UCSD-AML1 (cell line): Measurements from ENCODE around the gene ZNF532.
"Not testable (repeated sequence)": the region's sequence is repeated elsewhere in the genome, so short reads cannot be mapped to it uniquely, and the experiment has no call there.

Source experiments
- DNase-seq: peaks from one replicate; lab custom pipeline; 2025; ENCODE audit not compliant: unreplicated experiment; lab: John Stamatoyannopoulos, UW

Gene ZNF532

DNA sequence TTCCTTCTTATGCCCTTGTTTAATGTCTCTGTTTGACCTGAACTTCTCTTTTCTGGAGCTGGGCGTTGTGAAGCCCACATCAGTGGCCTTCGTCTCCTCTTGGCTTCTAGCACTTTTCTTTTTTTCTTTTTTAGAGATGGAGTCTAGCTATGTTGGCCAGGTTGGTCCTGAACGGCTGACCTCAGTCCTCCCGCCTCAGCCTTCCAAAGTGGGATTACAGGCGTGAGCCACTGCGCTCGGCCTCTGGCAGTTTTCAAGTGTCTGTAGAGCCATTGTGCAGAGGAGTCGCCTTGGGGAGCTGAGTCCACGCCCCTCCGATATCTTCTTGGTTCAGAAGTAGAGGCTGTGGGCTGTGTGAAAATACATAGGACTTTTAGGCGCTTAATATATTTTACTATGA, 36.5 kb downstream of the ZNF532 start:
- no peak for DNase-seq

GRCh38 chr18:58901783-58902182, 37.1 kb downstream of the ZNF532 start:
- no peak for DNase-seq

DNA sequence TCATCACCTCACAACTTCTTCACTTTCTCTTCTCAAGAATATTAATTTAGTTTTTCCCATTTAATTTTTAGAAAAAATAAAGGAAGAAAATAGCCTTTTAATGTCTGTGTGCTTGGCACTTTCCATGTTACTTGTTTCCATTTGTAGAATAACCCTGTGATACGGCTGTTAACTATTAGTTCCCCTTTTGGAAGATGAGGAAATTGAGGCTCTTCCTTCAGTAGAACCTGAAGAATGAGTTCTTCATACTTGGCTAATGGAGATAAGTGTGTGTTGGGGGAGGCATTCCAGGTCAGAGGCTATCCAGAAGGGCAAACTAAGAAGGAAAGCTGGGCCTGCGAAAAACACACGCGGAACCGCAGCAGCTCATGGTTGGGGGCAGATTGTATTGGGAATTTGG, 38.3 kb downstream of the ZNF532 start:
- DNase-seq, result no peak

DNA sequence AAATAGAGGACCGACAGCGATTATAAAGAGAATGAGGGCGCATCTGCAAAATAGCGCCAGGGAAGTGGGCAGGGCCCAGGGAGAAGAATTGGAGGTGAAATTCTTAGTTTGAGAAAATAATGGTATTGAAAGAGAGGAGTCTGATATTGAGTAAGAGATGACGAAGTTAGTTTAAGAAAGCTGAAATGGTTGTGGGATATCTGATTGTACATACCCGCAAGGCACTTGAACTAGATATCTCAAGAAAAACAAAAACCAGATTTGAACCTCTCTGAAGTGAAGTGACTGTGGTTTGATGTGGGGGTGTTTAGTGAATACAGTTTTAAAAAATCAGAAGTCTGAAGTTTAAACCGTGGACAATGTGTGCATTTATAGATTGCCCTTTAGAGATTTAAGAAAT, 38.9 kb downstream of the ZNF532 start:
- no peak for DNase-seq

DNA sequence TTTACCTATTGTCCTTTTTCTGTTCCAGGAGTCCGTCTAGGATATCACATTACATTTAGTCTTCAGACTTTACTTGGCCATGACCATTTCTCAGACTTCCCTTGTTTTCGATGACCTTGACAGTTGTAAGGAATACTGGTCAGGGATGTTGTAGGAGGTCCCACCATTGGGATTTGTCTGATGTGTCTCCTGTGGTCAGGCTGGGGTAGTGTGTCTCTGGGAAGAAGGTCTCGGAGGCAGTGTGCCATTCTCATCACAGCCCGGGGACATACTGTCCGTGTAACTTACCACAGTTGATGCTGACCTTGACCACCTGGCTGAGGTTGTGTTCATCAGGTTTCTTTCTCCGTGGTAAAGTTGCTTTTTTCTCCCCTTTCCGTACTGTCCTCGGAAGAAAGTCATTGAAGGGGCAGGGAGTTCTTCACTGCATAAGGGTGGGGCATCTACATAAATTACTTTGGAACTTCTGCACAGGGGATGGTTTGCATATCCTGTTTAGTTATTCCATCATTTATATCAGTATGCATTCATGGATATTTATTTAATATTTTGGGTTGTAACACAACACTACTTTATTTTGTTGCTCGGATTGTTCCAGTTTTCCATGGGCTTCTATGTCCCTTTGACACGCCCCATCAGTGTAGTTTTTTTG, 41.2 kb downstream of the ZNF532 start:
- no peak for DNase-seq

DNA sequence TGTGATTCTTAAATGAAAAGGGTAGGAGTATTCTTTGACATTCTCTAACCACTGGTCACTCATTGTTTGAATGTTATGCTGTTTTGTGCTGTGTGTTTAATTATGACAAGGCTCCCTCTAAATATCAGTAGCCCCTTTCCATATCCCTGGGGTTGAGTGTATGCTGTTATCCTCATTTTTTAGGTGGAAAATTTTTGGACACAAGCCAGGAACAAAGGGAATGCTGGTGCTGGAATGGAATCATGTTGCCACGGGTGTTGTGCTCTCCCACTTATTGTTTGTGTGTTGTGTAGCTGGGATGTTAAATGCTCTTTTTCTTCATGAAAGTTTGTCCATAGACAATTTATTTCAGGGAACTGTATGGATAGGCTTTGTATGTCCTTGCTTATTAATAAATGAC, 43.3 kb downstream of the ZNF532 start:
- DNase-seq, result no peak

DNA sequence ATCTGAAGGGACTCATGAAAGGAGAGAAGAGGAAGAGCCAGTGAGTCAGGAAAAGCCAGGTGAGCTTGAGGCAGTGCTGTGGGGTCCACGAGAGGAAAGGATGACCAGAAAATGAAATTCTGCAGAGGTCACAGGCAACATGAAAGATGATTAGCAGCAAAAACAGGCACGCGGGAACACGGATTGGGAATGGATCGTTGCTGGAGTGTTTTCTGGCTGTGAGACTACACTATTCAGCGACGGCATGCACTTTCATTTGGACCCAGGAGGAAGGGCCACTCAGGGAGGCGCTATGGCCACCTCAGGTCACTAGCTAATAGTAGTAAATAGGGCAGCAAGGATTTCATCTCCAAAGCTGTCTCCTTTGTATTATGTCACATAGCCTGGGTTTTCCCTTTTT, 44.8 kb downstream of the ZNF532 start:
- DNase-seq, result no peak

- no peak for DNase-seq
These were observed 46.6 kb downstream of the ZNF532 start for GRCh38 chr18:58911241-58911640.

DNA sequence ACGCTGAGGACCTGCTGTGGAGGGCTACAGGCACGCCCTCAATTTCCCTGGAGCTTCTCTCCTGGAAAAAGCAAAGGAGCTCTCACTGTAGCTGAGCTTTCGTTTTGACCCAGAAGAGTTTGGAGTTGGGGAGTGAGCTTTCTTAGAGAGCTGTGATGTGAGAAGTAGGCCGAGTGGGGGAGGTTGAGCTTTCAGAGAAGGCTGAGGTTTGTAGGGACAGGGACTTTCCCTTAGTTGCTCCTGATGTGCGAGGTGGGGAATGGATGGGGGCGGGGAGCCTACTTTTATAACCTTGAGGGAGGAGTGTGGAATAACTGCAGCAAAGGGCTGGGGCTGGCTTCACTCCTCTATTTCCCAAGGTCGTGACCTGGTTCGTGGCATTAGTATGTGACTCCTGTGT, 47.1 kb downstream of the ZNF532 start:
- no peak for DNase-seq

DNA sequence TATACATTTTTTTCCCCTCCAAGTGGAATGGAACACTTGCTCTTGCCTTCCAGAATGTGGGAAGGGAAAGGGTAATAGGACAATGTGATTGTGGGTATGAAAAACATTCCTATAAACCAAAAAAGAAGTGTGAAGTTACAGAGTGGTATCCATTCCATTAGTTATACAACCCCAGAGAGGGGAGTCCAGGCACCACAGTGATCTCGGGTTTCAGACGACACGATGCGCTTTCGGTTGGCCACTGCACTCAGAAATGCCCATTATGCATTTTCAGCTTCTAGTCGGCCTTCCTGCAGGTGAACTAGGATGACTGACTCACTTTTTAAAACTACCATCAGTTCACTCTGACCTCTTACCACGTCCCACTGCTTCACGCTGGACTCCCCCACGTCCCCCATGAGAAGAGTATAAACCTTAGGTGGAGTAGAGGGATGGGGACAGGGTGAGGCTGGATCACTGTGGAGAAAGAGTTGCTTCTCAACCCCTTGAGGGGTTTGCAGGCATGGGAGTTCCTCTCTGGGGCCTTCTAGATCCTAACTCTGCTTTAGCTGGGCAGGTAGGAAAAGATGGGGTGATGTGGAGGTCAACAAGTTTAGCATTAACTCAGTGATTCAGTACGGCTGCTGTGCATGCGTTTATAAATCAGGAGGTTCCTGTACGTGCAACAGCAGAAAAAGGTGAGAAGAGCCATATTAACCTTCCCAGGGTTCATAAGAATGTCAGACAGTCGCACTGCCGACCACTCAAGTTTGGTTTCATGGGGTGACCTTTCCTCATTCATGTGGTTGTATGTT, 50.5 kb downstream of the ZNF532 start:
- no peak for DNase-seq

DNA sequence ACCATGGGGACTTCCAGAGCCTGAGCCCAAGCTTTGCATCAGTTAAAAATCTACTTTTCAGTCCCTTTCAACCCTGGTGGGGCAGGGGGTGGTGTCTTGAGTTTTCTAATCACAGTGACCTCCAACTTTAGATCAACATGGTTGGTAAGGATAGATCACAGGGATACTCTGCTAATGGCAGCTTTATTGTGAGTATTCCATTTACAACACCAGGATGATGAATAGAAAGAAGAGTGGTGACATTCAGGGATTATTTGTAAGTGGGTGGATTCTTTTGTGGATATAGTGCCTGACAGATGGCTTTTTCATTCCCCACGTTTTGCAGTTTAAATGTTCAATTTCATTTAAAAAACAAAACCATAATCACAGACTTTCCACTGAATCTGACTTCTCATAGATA, 51.3 kb downstream of the ZNF532 start:
- DNase-seq, result no peak

GRCh38 chr18:58919934-58920333, 55.3 kb downstream of the ZNF532 start:
- DNase-seq, result not testable (repeated sequence)

DNA sequence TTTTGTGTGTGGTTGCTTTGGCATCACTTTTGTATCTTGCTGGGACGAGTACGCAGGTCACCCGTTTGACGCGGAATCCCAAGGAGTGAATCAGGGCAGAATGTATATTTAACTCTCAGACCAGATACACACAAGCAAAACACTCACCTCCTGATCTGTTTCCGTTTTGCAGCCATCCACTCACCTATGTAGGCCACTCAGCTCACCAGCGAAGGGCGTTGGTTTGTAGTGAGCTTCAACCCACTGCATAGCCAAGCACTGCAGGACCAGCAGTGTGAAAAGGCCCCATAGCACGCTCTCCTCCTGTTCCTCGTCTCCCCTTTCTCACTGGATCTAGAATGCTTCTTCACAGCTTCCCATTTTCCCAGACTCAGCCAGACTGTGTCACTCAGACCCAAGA, 58.3 kb downstream of the ZNF532 start:
- DNase-seq, result no peak

DNA sequence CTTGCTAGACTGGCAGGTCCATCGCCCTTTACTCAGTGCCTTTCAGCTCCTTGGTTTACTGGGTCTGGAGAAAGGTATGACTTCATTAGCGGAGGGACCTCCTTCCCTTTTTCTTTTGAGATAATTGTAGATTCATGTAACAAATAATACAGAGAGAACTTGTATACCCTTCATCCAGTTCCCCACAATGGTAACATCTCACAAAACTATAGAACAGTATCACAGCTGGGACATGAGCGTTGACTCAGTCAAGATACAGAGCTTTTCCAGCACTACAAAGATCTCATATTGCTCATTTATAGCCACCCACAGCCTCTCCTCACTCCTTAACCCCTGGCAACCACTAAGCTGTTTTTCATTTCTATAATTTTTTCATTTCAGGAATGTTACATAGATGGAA, 59.8 kb downstream of the ZNF532 start:
- no peak for DNase-seq

DNA sequence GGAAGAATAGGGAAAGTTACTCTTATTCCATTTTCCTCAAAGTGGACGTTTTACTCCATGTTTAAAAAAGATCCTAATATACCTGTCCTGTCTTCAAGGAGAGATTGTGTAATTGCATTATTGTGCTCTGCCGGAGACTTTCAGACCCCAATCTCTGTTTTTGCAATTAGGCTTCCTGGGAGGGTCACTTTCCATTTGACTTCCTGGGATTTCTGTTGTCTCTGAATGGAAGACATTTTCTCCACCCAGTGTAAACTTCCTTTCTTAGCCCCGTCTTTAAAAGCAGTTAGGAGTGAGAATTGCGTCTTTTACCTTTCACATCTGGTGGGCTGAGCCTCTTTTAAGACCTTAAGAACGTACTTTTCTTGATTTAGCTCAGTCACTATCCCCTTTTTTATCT, 63.0 kb downstream of the ZNF532 start:
- DNase-seq, result no peak

DNA sequence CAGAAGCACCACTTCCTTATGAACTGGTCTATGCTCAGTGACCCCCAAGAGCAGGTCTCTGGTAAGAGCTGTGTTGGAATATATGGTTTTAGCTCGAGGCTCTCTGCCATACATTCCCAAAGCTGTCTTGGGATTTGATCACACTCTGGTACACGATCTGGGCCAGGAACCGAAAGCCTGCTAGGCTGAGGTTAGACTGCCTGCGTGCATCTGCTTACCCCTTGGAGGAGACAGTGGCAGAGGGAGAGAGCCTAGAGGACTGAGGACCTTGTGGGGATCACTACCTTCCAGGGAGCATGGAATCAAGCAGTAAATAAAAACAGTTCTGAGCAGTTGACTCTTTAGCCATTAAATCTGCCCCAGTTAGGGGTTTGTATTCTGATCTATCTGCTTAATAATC, 63.7 kb downstream of the ZNF532 start:
- no peak for DNase-seq

- DNase-seq, result no peak
These were observed 64.5 kb downstream of the ZNF532 start for GRCh38 chr18:58929206-58929605.

GRCh38 chr18:58934356-58934755, 69.7 kb downstream of the ZNF532 start:
- DNase-seq, result no peak

- no peak for DNase-seq
These were observed 70.4 kb downstream of the ZNF532 start for GRCh38 chr18:58934933-58935577.

DNA sequence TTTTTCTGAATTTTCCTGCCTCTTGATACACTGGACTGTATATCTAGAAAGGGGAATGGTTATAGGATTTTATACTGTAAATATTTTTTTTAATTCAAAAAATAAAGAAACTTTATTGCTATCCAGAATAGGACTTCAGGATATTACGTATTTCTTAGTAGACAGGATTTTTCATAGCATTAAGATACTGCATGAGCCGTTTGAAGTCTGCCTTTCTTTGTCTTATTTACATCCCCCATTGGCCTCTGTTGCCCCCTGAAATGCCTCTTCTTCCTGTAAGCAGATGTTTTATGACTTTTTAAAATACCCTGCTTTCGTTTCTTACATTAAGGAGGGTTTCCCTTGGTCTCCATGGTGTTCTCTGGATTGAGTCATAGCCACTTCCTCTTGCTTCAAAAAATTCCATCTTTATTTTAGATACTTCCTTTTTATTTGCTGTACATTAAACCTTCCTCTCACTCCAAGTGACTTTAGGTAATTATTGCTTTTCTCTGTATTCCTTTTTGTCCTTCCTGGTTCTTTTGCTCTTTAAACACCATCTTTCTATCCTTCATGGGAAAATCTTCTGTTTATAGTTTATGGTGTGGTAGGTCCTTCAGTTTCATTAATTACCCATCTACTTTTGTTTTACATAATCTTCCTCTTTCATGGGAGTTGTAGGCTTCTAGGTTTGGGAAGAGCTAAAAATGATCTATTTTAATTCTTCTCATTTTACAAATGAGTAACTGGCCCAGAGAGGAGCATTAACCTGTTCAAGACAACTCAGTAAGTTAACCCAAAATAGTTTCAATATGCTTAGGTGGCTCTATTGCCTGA, 72.6 kb downstream of the ZNF532 start:
- DNase-seq, result no peak

DNA sequence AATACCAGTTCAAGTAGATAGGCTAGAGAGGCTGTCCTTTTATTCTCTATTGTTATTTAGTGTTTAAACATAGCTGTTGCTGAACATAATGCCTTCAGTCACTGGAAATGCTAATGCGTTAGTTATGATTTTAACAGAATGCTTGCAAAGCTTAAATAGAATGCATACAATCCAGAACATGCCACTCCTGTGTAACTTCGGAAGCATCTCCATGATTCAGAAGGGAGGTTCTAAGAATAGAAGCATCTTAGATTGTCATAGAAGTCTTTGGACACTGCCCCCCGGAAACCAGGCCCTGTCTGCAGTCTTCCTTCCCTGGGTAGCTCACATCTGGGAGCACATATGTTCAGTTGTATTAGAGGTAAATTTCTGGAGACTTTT, 73.2 kb downstream of the ZNF532 start:
- no peak for DNase-seq
